A673 (cell line): ENCODE data around the gene WNT5A.

Experiments
- CTCF ChIP-seq: fragments of 300-800, 200-600 bp; sonication (generic); conservative IDR thresholded peaks from 2 replicates; pipeline ENCODE4 v1.5.1; 2017; ENCODE audit warnings: low read depth, mild to moderate bottlenecking, antibody characterized with exemption, low read length, moderate library complexity, mixed read lengths
- EZH2 ChIP-seq: fragments of 200-600 bp; sonication (generic); IDR thresholded peaks from 2 replicates; pipeline ENCODE4 v1.6.1; 2017; ENCODE audit warnings: borderline replicate concordance, low read depth, mild to moderate bottlenecking, mixed read lengths, antibody characterized with exemption, low read length; ENCODE audit not compliant: poor library complexity, severe bottlenecking

GRCh38 chr3:55426486-55426885 lies 60.6 kb downstream of the WNT5A start:
- no peak for TF ChIP-seq CTCF
- no peak for TF ChIP-seq EZH2
